H1 (cell line): ENCODE measurements around the gene USHBP1. TPM values are rescaled to one million over a fixed set of nuclear protein-coding genes. Genes with fewer than 3 reads are reported as not detected.

Source experiments
- ASH2L ChIP-seq: fragments of 200-600, 300-600 bp; sonication (generic); IDR thresholded peaks from one replicate; pipeline ENCODE4 v1.7.1; 2017; ENCODE audit warnings: low read length
- CBX5 ChIP-seq: fragments of 300-800, 300-1000 bp; sonication (generic); IDR thresholded peaks from 2 replicates; pipeline ENCODE4 v1.7.1; 2016; ENCODE audit warnings: antibody characterized with exemption, low read length, low read depth
- KDM4A ChIP-seq: IDR thresholded peaks from one replicate; pipeline ENCODE4 v1.7.1; 2012; ENCODE audit warnings: low read depth, mild to moderate bottlenecking, moderate library complexity, low read length, inconsistent platforms; ENCODE audit not compliant: severe bottlenecking
- MAFK ChIP-seq: IDR thresholded peaks from 2 replicates; pipeline ENCODE4 v1.6.1; 2012; ENCODE audit warnings: low read depth, mild to moderate bottlenecking, improper control_type of control experiment, low read length
- POLR2A ChIP-seq, 2 experiments: IDR thresholded peaks; 1 replicate in 1 of 2; 2 replicates in 1 of 2; pipeline ENCODE4 v1.6.1; 2011; ENCODE audit warnings: low read depth in 2 of 2, low read length in 2 of 2, mild to moderate bottlenecking in 2 of 2; ENCODE audit errors: control extremely low read depth in 1 of 2
- RFX5 ChIP-seq: IDR thresholded peaks from 2 replicates; pipeline ENCODE4 v1.6.1; 2011; ENCODE audit warnings: low read depth, low read length, improper control_type of control experiment, borderline replicate concordance
- SIN3A ChIP-seq, 2 experiments: IDR thresholded peaks in 1 of 2; conservative IDR thresholded peaks in 1 of 2; 2 replicates each; pipeline ENCODE4 v1.6.1; 2011 to 2012; ENCODE audit warnings: low read length in 2 of 2, improper control_type of control experiment in 1 of 2, low read depth in 1 of 2, mild to moderate bottlenecking in 1 of 2
- SP1 ChIP-seq: IDR thresholded peaks from 2 replicates; pipeline ENCODE4 v1.6.1; 2011; ENCODE audit warnings: low read depth, low read length
- TAF1 ChIP-seq: IDR thresholded peaks from 2 replicates; pipeline ENCODE4 v1.6.1; 2011; ENCODE audit warnings: mild to moderate bottlenecking, low read depth, low read length
- polyA plus RNA-seq, 7 experiments: library from polyadenylated mRNA; depleted of rRNA in 3 of 7; stranded (reverse) in 5 of 7; unstranded in 2 of 7; fragments of >200 nt in 5 of 7; fragments of 200-250 nt in 2 of 7; gene quantifications; 1 replicate in 5 of 7; 2 replicates in 1 of 7; 4 replicates in 1 of 7; pipeline versions ENCODE4 v1.2.1 to v1.2.3, GENCODE V29; 2011 to 2013; ENCODE audit warnings: missing spikeins in 2 of 7, mixed read lengths in 2 of 7
- total RNA-seq: library from RNA; stranded (reverse); fragmentation: NEBNext Ultra II Directional; extraction: Animal tissue kit (Norgen Biotek cat#: 25700); gene quantifications from 2 replicates; pipeline ENCODE4 v1.2.1, GENCODE V29; 2021
- TF ChIP-seq, protein P1 (sequence below), 3 experiments: IDR thresholded peaks; 1 replicate in 2 of 3; 2 replicates in 1 of 3; pipeline versions ENCODE4 v1.5.1 to v1.6.1; 2011; ENCODE audit warnings: low read length in 3 of 3, mild to moderate bottlenecking in 3 of 3, inconsistent platforms in 2 of 3, low read depth in 1 of 3, moderate library complexity in 1 of 3; ENCODE audit not compliant: insufficient read depth in 1 of 3; ENCODE audit errors: control extremely low read depth in 1 of 3
- TF ChIP-seq, protein P2 (sequence below): IDR thresholded peaks from 2 replicates; pipeline ENCODE4 v1.6.1; 2012; ENCODE audit warnings: inconsistent platforms

USHBP1 gene
- total and polyA plus RNA-seq, 2 of the 8 experiments (the other 6 are each of a cell fraction or from before 2014, with no cell fraction given), result 5.0 to 7.5 TPM

DNA sequence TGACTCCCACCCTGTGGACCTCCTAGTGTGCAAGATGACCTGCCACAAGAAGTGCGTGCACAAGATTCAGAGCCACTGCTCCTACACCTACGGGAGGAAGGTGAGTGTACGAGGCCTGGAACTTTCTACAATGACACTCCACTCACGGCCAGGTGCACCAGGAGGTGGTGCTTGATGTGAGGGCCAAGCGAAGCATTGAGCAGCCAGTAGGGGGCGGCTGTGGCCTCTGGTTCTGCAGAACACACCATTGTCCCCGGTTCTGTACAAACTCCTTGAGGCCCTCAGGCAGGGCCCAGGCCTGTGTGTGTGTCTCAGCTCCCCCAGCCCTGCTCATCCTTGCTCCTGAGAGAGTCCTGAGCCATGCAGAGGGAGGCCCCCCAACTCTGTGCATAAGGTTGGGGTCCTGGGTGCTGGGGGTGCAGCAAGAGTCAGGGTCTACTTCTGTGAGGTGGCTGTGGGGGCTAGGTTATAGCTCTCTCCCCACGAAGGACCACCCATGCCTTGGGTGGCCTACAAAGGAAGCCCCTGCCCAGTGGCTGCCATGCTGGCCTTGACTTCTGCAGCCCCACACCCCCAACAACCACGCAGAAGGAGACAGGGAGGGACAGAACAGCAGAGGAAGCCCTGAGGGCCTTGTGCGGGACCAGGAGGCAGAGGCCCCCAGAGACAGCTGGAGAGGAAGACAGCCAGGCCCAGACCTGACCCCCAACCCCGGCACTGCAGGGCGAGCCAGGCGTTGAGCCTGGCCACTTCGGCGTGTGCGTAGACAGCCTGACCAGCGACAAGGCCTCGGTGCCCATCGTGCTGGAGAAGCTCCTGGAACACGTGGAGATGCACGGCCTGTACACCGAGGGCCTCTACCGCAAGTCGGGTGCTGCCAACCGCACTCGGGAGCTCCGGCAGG is 59.1 kb downstream of the USHBP1 start (continued):
- TF ChIP-seq, protein P1, sequence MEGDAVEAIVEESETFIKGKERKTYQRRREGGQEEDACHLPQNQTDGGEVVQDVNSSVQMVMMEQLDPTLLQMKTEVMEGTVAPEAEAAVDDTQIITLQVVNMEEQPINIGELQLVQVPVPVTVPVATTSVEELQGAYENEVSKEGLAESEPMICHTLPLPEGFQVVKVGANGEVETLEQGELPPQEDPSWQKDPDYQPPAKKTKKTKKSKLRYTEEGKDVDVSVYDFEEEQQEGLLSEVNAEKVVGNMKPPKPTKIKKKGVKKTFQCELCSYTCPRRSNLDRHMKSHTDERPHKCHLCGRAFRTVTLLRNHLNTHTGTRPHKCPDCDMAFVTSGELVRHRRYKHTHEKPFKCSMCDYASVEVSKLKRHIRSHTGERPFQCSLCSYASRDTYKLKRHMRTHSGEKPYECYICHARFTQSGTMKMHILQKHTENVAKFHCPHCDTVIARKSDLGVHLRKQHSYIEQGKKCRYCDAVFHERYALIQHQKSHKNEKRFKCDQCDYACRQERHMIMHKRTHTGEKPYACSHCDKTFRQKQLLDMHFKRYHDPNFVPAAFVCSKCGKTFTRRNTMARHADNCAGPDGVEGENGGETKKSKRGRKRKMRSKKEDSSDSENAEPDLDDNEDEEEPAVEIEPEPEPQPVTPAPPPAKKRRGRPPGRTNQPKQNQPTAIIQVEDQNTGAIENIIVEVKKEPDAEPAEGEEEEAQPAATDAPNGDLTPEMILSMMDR (IDR thresholded peaks at IDR 0.05; ENCODE audit: control extremely low read depth in 1 of 3, insufficient read depth in 1 of 3, low read depth in 1 of 3, low read length in 3 of 3), result peak; percentile 95 to 96 (median 96)
- no peak for TF ChIP-seq KDM4A
- no peak for TF ChIP-seq TAF1
- 0 out of 4 replicates have a peak, but pooled peaks of 1 of the 2 experiments have one; percentile 58 for TF ChIP-seq SIN3A (conservative IDR thresholded peaks at IDR 0.05 in 1 of 2, IDR thresholded peaks at IDR 0.05 in 1 of 2; ENCODE audit: low read depth in 1 of 2, low read length in 2 of 2)
- TF ChIP-seq CBX5, result no peak
- TF ChIP-seq RFX5, result no peak
- no peak for TF ChIP-seq MAFK
- TF ChIP-seq POLR2A (IDR thresholded peaks at IDR 0.05; ENCODE audit: control extremely low read depth in 1 of 2, low read depth in 2 of 2, low read length in 2 of 2), result no peak
- no peak for TF ChIP-seq ASH2L
- no peak for TF ChIP-seq SP1
- TF ChIP-seq, protein P2, sequence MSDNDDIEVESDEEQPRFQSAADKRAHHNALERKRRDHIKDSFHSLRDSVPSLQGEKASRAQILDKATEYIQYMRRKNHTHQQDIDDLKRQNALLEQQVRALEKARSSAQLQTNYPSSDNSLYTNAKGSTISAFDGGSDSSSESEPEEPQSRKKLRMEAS, result peak; percentile 26; the same call in 1 of the 2 replicates
